Neural cell (in vitro differentiated cells): ENCODE results near the gene KCNQ1OT1.

Experiments
- EZH2 ChIP-seq: fragments of 200-600, 300-800 bp; shearing (Covaris generic), sonication (generic); IDR thresholded peaks from 2 replicates; pipeline ENCODE4 v1.6.1; 2014; ENCODE audit warnings: antibody characterized with exemption, low read length, borderline replicate concordance, mild to moderate bottlenecking; ENCODE audit not compliant: insufficient read depth, poor library complexity, severe bottlenecking
- POLR2AphosphoS5 ChIP-seq: IDR thresholded peaks from 2 replicates; pipeline ENCODE4 v1.6.1; 2012
- TF ChIP-seq, protein P1 (sequence below): fragments of 450-650 bp; IDR thresholded peaks from 2 replicates; pipeline ENCODE4 v1.5.1; 2014; ENCODE audit warnings: antibody characterized with exemption, mild to moderate bottlenecking, moderate library complexity; ENCODE audit not compliant: poor library complexity, severe bottlenecking

DNA sequence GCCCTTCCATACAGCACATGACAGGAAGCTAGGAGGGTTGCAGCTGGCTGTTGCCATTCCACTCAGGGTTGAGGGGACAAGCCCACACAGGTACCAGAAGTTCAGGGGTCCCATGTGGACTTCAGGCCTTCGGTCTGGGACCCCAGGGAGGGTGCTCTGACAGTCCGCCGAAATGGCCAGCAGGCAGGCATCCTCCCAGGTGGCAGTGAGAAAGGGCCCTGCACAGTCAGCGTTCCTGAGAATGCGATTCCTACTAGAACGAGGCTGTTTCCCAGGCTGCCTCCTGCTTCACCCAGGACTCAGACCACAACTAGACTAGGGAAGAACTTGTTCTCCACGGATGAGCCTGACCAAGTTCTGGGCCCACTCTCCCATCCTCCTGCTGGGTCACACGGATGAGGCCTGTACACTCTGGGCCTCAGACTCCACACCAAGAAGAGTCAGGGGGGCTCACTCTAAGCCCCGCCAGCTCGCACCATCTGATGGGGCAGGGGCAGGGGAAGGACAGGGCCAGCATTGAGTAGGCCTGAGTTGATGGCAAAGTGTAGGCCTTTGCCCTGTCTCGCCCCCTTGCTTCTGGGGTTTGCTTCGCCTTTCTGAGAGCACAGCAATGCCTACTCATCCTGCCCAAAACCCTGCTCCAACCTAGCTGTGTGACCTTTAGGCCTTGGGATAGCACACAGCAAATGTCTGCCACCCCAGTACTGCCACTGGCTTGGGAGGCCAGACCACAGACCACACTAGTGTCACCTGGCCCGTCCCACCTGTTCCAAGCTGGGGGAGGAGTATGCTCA, 14.0 kb downstream of the KCNQ1OT1 start:
- TF ChIP-seq, protein P1, sequence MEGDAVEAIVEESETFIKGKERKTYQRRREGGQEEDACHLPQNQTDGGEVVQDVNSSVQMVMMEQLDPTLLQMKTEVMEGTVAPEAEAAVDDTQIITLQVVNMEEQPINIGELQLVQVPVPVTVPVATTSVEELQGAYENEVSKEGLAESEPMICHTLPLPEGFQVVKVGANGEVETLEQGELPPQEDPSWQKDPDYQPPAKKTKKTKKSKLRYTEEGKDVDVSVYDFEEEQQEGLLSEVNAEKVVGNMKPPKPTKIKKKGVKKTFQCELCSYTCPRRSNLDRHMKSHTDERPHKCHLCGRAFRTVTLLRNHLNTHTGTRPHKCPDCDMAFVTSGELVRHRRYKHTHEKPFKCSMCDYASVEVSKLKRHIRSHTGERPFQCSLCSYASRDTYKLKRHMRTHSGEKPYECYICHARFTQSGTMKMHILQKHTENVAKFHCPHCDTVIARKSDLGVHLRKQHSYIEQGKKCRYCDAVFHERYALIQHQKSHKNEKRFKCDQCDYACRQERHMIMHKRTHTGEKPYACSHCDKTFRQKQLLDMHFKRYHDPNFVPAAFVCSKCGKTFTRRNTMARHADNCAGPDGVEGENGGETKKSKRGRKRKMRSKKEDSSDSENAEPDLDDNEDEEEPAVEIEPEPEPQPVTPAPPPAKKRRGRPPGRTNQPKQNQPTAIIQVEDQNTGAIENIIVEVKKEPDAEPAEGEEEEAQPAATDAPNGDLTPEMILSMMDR = no peak
- TF ChIP-seq POLR2AphosphoS5 (no peak), EZH2 (no peak)
